ENCODE results near the gene SEMA3F.

- TF ChIP-seq CTCF (conservative IDR thresholded peaks at IDR 0.05 in 1 of 2, IDR thresholded peaks at IDR 0.05 in 1 of 2; ENCODE audit: extremely low read depth in 1 of 2, insufficient read depth in 1 of 2, low read depth in 1 of 2, low read length in 2 of 2), result no peak
- no peak for TF ChIP-seq EZH2 (IDR thresholded peaks at IDR 0.05; ENCODE audit: borderline replicate concordance, low read length)
Measured at GRCh38 chr3:50182533-50183099, 27.5 kb downstream of the SEMA3F start.

Measured in mammary epithelial cell (primary cell).